Smooth muscle cell (in vitro differentiated cells): Measurements from ENCODE around the gene PIWIL4. TPM values are rescaled to one million over a fixed set of nuclear protein-coding genes. Genes with fewer than 3 reads are reported as not detected.

ENCODE experiments used
- DNase-seq: peaks from one replicate; lab custom pipeline; 2025; ENCODE audit not compliant: unreplicated experiment; lab: John Stamatoyannopoulos, UW
- H2AFZ ChIP-seq: fragments of 200-600 bp; sonication (generic); 2 replicates; pipeline ENCODE4 v1.6.0; 2016; ENCODE audit warnings: antibody characterized with exemption, low read depth, mild to moderate bottlenecking
- H3F3A ChIP-seq: fragments of 200-600 bp; sonication (generic); 2 replicates; pipeline ENCODE4 v1.6.0; 2017; ENCODE audit warnings: antibody characterized with exemption, low read depth
- H3K27ac ChIP-seq: fragments of 200-600 bp; sonication (generic); 2 replicates; pipeline ENCODE4 v1.5.1; 2016; ENCODE audit warnings: low read depth, mild to moderate bottlenecking
- H3K27me3 ChIP-seq: fragments of 200-600 bp; sonication (generic); 2 replicates; pipeline ENCODE4 v1.6.1; 2016; ENCODE audit warnings: low read depth, mild to moderate bottlenecking
- H3K36me3 ChIP-seq: fragments of 200-600 bp; sonication (generic); 2 replicates; pipeline ENCODE4 v1.5.1; 2016; ENCODE audit warnings: low read depth
- H3K4me1 ChIP-seq: fragments of 200-600 bp; sonication (generic); 2 replicates; pipeline ENCODE4 v1.5.1; 2016; ENCODE audit warnings: low read depth
- H3K4me2 ChIP-seq: fragments of 200-600 bp; sonication (generic); 2 replicates; pipeline ENCODE4 v1.6.0; 2016; ENCODE audit warnings: mild to moderate bottlenecking
- H3K4me3 ChIP-seq: fragments of 200-600 bp; sonication (generic); 2 replicates; pipeline ENCODE4 v1.5.1; 2016; ENCODE audit warnings: mild to moderate bottlenecking
- H3K79me2 ChIP-seq: fragments of 200-600 bp; sonication (generic); 2 replicates; pipeline ENCODE4 v1.6.0; 2016; ENCODE audit warnings: low read depth, mild to moderate bottlenecking
- H3K9ac ChIP-seq: fragments of 200-600 bp; sonication (generic); 2 replicates; pipeline ENCODE4 v1.6.0; 2016; ENCODE audit warnings: low read depth
- H3K9me3 ChIP-seq: fragments of 200-600 bp; sonication (generic); replicated peaks from 2 replicates; pipeline ENCODE4 v1.5.1; 2016; ENCODE audit warnings: low read depth
- H4K20me1 ChIP-seq: fragments of 200-600 bp; sonication (generic); 2 replicates; pipeline ENCODE4 v1.6.0; 2016; ENCODE audit warnings: low read depth
- CTCF ChIP-seq: fragments of 200-600 bp; sonication (generic); IDR thresholded peaks from 2 replicates; pipeline ENCODE4 v1.5.1; 2017; ENCODE audit warnings: borderline replicate concordance, mild to moderate bottlenecking, antibody characterized with exemption; ENCODE audit not compliant: insufficient read depth, poor library complexity, severe bottlenecking
- WGBS: methylation state at CpG from one replicate; pipeline ENCODE4 v1.1.7; 2016; ENCODE audit warnings: low lambda C conversion rate; 5-methylcytosine and 5-hydroxymethylcytosine counted together
- polyA plus RNA-seq: library from polyadenylated mRNA; unstranded; fragments of >200 nt; fragmentation: Nextera tagmentation; extraction: Ambion mirVana; gene quantifications from 2 replicates; pipeline ENCODE4 v1.2.1, GENCODE V29; 2016
- total RNA-seq: library from RNA; depleted of rRNA; stranded (reverse); fragments of >200 nt; gene quantifications from 2 replicates; pipeline ENCODE4 v1.2.3, GENCODE V29; 2014

The PIWIL4 gene
- total and polyA plus RNA-seq, 2 experiments from 2014 or later = 0.88 to 3.1 TPM

GRCh38 chr11:94648789-94649188, 81.6 kb downstream of the PIWIL4 start:
- Histone ChIP-seq H3F3A (peaks cover 9% of the 10 kb centered on the region), H3K9ac (no peak overlapping the region), H3K36me3 (no peaks in the 10 kb centered on the region), H3K27ac (no peak overlapping the region), H4K20me1 (no peaks in the 10 kb centered on the region), H3K4me2 (no peak overlapping the region), H3K4me3 (no peak overlapping the region), H3K9me3 (no peaks in the 10 kb centered on the region), H3K27me3 (no peaks in the 10 kb centered on the region), H2AFZ (no peak overlapping the region), H3K4me1 (peaks cover 10% of the 10 kb centered on the region), H3K79me2 (no peaks in the 10 kb centered on the region)
- 76% methylated on average over 2 of the region's 2 CpGs for WGBS
- TF ChIP-seq CTCF = no peak
- no peak for DNase-seq

- Histone ChIP-seq H3K4me1 (peaks cover 10% of the 10 kb centered on the region), H4K20me1 (no peaks in the 10 kb centered on the region), H3K36me3 (no peaks in the 10 kb centered on the region), H3K79me2 (no peaks in the 10 kb centered on the region), H3K9me3 (no peaks in the 10 kb centered on the region), H3F3A (peaks cover 9% of the 10 kb centered on the region), H3K27me3 (no peaks in the 10 kb centered on the region), H3K4me2 (no peak overlapping the region), H2AFZ (no peak overlapping the region), H3K9ac (no peak overlapping the region), H3K27ac (no peak overlapping the region), H3K4me3 (no peak overlapping the region)
- DNase-seq = no peak
- 70% methylated on average over 2 of the region's 2 CpGs for WGBS
- no peak for TF ChIP-seq CTCF
These were observed 82.1 kb downstream of the PIWIL4 start for GRCh38 chr11:94649254-94649653.

- no peaks in the 10 kb centered on the region for H3K79me2 ChIP-seq
- peak overlapping the region; percentile 46 for H2AFZ ChIP-seq
- H3K4me3 ChIP-seq = no peak overlapping the region
- no peak overlapping the region for H3K9ac ChIP-seq
- peaks cover 13% of the 10 kb centered on the region for H3K4me1 ChIP-seq
- H3K9me3 ChIP-seq = no peaks in the 10 kb centered on the region
- H4K20me1 ChIP-seq = no peaks in the 10 kb centered on the region
- no peak for DNase-seq
- TF ChIP-seq CTCF = no peak
- 78% methylated on average over 4 of the region's 4 CpGs for WGBS
- H3K27me3 ChIP-seq = no peaks in the 10 kb centered on the region
- H3F3A ChIP-seq = peaks cover 9% of the 10 kb centered on the region
- H3K36me3 ChIP-seq = no peaks in the 10 kb centered on the region
- H3K4me2 ChIP-seq = peak overlapping the region; percentile 7
- peak overlapping the region; percentile 32 for H3K27ac ChIP-seq
These were observed 82.9 kb downstream of the PIWIL4 start for GRCh38 chr11:94649964-94650623.

GRCh38 chr11:94650756-94651155, 83.6 kb downstream of the PIWIL4 start:
- no peak overlapping the region for H3K9ac ChIP-seq
- no peak for TF ChIP-seq CTCF
- H3K27me3 ChIP-seq = no peaks in the 10 kb centered on the region
- peak overlapping the region; percentile 46 for H2AFZ ChIP-seq
- peak overlapping the region; percentile 32 for H3K27ac ChIP-seq
- H3K79me2 ChIP-seq = no peaks in the 10 kb centered on the region
- H3K4me2 ChIP-seq = peak overlapping the region; percentile 7
- 25% methylated on average over 7 of the region's 7 CpGs for WGBS
- peaks cover 19% of the 10 kb centered on the region for H3K4me1 ChIP-seq
- no peaks in the 10 kb centered on the region for H4K20me1 ChIP-seq
- no peaks in the 10 kb centered on the region for H3K9me3 ChIP-seq
- no peak for DNase-seq
- no peaks in the 10 kb centered on the region for H3K36me3 ChIP-seq
- no peak overlapping the region for H3K4me3 ChIP-seq
- H3F3A ChIP-seq = peaks cover 9% of the 10 kb centered on the region
